Ramos (cell line): ENCODE results near the gene SMIM38.
"Not testable (repeated sequence)": the region's sequence is repeated elsewhere in the genome, so short reads cannot be mapped to it uniquely, and the experiment has no call there.

Experiments used
- in situ Hi-C: fragments of 300-500 bp; cut with MboI; formaldehyde crosslinking; loops from one replicate; pipeline ENCODE4 v1.14.3; 2022; ENCODE audit warnings: low sequenced_read_pairs; ENCODE audit not compliant: unreplicated experiment

SMIM38 gene

DNA sequence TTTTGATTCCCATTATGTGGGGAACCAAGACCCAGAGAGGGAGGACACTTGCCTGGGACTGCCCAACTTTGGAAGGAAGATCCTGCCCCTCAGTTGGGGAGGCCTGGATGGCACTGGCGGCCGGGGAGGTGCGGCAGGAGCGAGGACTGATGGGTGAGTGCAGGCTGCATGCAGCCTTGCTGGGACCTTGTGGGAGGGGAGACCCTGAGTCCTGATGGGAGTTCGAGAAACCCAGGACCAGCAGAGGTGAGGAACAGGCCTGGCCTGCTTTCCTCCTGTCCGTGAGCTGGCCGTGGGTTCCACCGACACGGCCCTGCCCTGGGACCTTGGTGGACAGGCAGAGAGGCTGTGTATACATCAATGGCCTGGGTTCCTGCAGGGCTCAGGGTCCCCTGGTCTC is 19.3 kb upstream of the SMIM38 start:
- in situ Hi-C loops: no loop called here

- in situ Hi-C loops: no loop called here
Observed at GRCh38 chr11:69137151-69137844, 18.4 kb upstream of the SMIM38 start.

DNA sequence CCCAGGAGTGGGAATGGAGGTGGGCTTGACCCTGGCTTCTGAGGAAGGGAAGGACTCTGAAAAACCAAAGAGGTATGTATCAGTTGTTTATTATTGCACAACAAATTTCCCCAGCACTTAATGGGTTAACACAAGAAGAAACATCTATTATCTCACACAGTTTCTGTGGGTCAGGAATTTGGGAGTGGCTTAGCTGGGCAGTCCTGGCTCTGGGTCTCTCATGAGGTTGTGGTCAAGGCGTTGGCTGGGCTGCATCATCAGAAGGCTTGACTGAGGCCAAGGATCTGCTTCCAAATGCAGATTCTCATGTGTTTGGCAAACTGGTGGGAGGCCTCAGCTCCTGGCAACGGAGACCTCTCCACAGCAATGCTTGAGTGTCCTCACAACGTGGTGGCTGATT is 17.5 kb upstream of the SMIM38 start:
- in situ Hi-C loops: no loop called here

GRCh38 chr11:69140161-69140560 is 15.6 kb upstream of the SMIM38 start:
- in situ Hi-C loops: not testable (repeated sequence)

- in situ Hi-C loops: no loop called here
Observed at GRCh38 chr11:69140635-69141034, 15.1 kb upstream of the SMIM38 start.

DNA sequence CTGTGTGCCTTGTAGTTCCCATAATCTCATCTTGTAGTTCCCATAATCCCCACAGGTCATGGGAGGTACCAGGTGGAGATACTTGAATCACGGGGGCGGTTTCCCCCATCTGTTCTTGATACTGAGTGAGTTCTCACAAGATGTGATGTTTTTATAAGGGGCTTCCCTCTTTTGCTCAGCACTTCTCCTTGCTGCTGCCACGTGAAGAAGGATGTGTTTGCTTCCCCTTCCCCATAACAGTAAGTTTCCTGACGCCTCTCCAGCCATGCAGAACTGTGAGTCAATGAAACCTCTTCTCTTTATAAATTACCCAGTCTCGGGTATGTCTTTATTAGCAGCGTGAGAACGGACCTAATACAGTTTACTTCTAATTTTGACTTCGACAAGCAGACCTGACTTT is 14.0 kb upstream of the SMIM38 start:
- in situ Hi-C loops: no loop called here

- in situ Hi-C loops: no loop called here
Observed at GRCh38 chr11:69142895-69143294, 12.8 kb upstream of the SMIM38 start.

GRCh38 chr11:69144316-69145049 is 11.3 kb upstream of the SMIM38 start:
- in situ Hi-C loops: no loop called here

GRCh38 chr11:69145050-69145380 is 10.7 kb upstream of the SMIM38 start:
- in situ Hi-C loops: no loop called here

GRCh38 chr11:69148377-69148762 is 7.4 kb upstream of the SMIM38 start:
- in situ Hi-C loops: no loop called here

DNA sequence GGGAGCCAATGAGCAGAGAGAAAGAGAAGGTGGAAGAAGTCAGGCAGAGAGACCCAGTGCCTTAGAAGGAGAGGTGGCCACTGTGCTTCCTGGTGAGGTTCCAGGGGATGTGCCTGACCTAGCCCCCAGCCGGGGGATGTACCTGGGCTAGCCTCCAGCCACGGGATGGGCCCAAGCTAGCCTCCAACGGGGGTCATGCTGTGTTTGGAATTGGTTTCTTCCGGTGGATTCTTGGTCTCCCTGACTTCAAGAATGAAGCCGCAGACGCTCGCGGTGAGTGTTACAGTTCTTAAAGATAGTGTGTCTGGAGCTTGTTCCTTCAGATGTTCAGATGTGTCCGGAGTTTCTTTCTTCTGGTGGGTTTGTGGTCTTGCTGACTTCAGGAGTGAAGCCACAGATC is 6.9 kb upstream of the SMIM38 start:
- in situ Hi-C loops: no loop called here

DNA sequence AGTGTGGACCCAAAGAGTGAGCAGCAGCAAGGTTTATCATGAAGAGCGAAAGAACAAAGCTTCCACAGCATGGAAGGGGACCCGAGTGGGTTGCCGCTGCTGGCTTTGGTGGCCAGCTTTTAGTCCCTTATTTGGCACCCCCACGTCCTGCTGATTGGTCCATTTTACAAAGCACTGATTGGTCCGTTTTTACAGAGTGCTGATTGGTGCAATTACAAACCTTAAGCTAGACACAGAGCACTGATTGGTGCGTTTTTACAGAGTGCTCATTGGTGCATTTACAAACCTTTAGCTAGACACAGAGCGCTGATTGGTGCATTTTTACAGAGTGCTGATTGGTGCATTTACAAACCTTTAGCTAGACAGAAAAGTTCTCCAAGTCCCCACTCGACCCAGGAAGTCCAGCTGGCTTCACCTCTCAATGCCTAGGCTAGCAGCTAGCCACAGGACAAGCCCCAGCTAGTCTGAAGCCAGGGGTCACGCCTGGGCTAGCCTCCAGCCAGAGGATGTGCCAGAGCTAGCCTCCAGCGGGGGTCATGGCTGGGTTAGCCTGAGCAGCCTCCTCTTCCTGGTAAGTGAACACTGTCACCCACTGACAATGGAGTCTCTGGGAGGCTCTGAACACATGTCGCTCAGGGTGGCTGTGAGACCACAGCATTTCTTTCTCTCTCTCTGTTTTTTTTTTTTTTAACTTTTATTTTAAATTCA is 6.2 kb upstream of the SMIM38 start:
- in situ Hi-C loops: not testable (repeated sequence)

GRCh38 chr11:69150175-69150574 is 5.6 kb upstream of the SMIM38 start:
- in situ Hi-C loops: no loop called here

DNA sequence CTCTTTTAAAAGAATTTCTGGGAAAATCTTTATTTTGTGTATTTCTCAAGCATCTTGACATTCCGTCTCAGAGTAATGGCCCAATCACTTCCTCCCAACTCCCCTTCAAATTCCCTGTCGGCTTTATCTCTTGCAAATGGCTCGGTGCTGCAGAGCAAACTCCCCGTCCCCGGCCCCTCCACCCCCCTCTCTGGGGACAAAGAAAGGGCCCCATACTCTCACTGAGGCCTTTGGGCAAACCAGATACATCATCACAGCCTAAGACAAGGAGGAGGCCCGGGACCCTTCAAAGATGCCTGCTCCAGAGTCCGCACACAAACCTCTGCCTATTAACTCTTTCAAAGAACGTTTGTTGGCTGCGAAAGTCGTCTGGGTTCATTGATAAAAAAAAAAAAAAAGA is 3.9 kb upstream of the SMIM38 start:
- in situ Hi-C loops: no loop called here

DNA sequence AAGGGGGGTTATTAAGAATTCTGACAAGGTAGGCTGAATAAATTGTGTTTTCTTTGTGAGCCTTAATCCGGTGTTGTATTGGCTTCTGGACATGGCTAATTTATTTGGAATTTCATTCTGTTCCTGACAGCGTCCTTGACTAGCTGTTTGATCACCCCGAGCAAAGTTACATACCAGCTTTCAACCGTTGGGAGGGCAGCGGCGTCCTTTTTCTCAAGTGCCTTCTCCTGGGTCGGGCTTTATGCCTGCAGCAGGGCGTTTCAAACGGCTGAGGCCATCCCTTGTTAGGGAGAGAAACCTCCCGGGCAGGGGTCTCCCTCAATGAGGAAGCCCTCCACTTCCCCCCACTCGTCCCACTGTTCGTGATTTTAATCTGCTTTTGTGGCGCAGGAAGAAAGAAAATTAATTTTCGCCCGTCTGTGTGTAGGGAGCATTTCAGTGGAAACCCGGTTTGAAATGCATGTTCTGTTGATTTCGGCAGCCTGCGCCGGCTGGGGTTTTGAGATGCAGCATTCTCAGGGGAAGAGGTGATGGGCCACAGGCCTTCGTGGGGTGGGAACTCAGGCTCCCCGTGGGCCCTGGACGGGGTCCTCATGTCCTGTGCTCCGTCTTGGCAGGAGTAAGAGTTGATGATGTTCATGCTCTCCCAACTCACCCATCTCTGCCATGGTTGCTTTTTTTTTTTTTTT is 2.9 kb upstream of the SMIM38 start:
- in situ Hi-C loops: no loop called here

DNA sequence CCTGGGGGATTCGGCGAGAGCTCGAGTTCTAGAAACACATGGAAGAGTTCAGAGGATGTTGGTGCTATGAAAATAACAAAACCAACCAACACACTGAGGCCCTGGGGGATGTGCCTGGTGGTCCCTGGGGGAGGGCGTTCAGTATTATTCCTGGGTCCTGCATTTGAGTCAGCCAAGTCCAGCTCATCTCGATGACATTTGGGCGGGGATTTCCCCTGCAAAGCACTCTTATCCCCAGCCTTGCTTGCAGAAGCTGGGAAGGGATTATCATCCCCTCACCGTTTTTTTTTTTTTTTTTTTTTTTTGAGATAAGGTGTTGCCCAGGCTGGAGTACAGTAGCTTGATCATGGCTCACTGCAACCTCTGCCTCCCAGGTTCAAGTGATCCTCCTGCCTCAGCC is 2.1 kb upstream of the SMIM38 start:
- in situ Hi-C loops: no loop called here

DNA sequence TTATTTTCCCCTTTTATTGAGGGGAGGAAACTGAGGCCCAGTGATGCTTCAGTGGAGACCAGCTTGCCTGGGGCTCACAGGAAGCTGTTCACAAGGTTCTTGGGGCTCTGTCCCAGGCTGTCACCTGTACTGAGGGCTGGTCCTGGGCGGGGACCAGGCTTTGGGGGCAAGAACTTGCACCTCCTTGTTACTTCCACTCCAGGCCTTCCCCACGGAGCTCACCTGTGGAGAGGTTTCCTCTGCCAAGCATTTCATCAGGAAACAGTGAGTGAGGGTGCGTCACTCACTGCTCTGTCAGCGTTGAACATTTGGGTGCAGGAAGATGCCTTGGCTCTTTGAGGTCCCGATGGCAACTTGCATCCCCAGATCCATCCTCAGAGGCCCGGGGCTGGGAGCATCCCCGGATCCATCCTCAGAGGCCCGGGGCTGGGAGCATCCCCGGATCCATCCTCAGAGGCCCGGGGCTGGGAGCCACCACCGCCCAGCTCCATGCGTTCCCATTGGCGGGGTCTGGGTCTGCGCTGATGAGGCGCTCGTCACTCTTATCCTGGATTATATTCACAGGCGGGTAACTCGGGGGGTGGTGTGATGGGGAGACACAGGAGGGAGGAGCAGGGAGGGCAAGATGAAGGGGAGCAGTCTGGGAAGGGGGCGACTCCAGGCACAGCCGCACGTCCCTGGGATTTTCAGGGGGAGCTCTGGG is 1.4 kb upstream of the SMIM38 start:
- in situ Hi-C loops: no loop called here

GRCh38 chr11:69154938-69155301 is 815 bp upstream of the SMIM38 start:
- in situ Hi-C loops: no loop called here

DNA sequence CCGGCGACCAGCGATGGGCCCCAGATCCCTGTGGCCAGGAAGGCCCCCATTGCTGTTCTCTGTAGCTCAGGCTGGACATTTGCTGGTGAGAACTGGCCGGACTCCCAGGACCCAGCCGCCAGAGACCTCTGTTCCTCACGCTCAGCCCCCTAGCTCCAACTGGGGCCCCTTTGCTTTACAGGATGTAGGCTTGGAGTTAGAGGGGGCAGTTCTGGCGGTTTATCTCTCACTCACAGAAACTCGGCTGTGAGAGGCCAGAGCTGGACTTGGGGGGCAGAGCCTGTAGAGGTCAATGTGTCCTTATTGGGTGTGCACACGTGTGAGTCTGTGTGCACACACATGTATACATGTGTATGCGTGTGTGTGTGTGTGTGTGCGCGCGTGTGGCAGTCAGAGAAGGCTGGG is 502 bp downstream of the SMIM38 start:
- in situ Hi-C loops: no loop called here

- in situ Hi-C loops: no loop called here
Observed at GRCh38 chr11:69156673-69157155, 979 bp downstream of the SMIM38 start.
